NK-92 treated with Interleukin-12 subunit alpha and Interleukin-12 subunit beta, amount 100 ng/mL, for 24 hours (cell line): Measurements from ENCODE around the gene PLEKHA8.

Source experiments
- DNase-seq: peaks from one replicate; lab custom pipeline; 2025; lab: John Stamatoyannopoulos, UW

Gene PLEKHA8

GRCh38 chr7:30146127-30146612 lies 118.0 kb downstream of the PLEKHA8 start:
- no peak for DNase-seq

GRCh38 chr7:30147223-30147622 lies 119.0 kb downstream of the PLEKHA8 start:
- DNase-seq: no peak

GRCh38 chr7:30147785-30148184 lies 119.6 kb downstream of the PLEKHA8 start:
- no peak for DNase-seq

GRCh38 chr7:30148426-30148825 lies 120.2 kb downstream of the PLEKHA8 start:
- no peak for DNase-seq

- DNase-seq: no peak
Measured at GRCh38 chr7:30148951-30149459, 120.8 kb downstream of the PLEKHA8 start.

GRCh38 chr7:30149640-30150272 lies 121.5 kb downstream of the PLEKHA8 start:
- no peak for DNase-seq

GRCh38 chr7:30150711-30151110 lies 122.5 kb downstream of the PLEKHA8 start:
- DNase-seq: no peak

- DNase-seq: no peak
Measured at GRCh38 chr7:30154111-30154587, 125.9 kb downstream of the PLEKHA8 start.

- DNase-seq: no peak
Measured at GRCh38 chr7:30155481-30155880, 127.3 kb downstream of the PLEKHA8 start.

GRCh38 chr7:30157204-30157603 lies 129.0 kb downstream of the PLEKHA8 start:
- no peak for DNase-seq

GRCh38 chr7:30159163-30159562 lies 131.0 kb downstream of the PLEKHA8 start:
- no peak for DNase-seq

- no peak for DNase-seq
Measured at GRCh38 chr7:30159698-30160143, 131.5 kb downstream of the PLEKHA8 start.

- DNase-seq: no peak
Measured at GRCh38 chr7:30160329-30160728, 132.1 kb downstream of the PLEKHA8 start.

GRCh38 chr7:30162133-30162532 lies 133.9 kb downstream of the PLEKHA8 start:
- DNase-seq: no peak

GRCh38 chr7:30162622-30163124 lies 134.5 kb downstream of the PLEKHA8 start:
- no peak for DNase-seq

- DNase-seq: peak; percentile 16
Measured at GRCh38 chr7:30163231-30163894, 135.2 kb downstream of the PLEKHA8 start.

GRCh38 chr7:30164567-30164966 lies 136.4 kb downstream of the PLEKHA8 start:
- no peak for DNase-seq

GRCh38 chr7:30165590-30165989 lies 137.4 kb downstream of the PLEKHA8 start:
- no peak for DNase-seq

- no peak for DNase-seq
Measured at GRCh38 chr7:30166155-30166840, 138.1 kb downstream of the PLEKHA8 start.

- no peak for DNase-seq
Measured at GRCh38 chr7:30166841-30167235, 138.6 kb downstream of the PLEKHA8 start.

GRCh38 chr7:30167901-30168300 lies 139.7 kb downstream of the PLEKHA8 start:
- DNase-seq: no peak

- no peak for DNase-seq
Measured at GRCh38 chr7:30168835-30169573, 140.8 kb downstream of the PLEKHA8 start.
